HG02588 (cell line): ENCODE data around the gene ZNF804B.

Experiments used
- ATAC-seq: cut with Tn5 transposase; IDR thresholded peaks from one replicate; pipeline ENCODE4 v1.9.1; 2021; ENCODE audit warnings: mild to moderate bottlenecking, moderate library complexity; ENCODE audit not compliant: unreplicated experiment

The ZNF804B gene

GRCh38 chr7:88835147-88835728 is 75.7 kb downstream of the ZNF804B start:
- ATAC-seq, result peak; percentile 75

- ATAC-seq, result no peak
Observed at GRCh38 chr7:88842201-88842600, 82.7 kb downstream of the ZNF804B start.

- no peak for ATAC-seq
Observed at GRCh38 chr7:88845091-88845490, 85.6 kb downstream of the ZNF804B start.

GRCh38 chr7:88851220-88851619 is 91.7 kb downstream of the ZNF804B start:
- no peak for ATAC-seq

GRCh38 chr7:88859288-88859687 is 99.8 kb downstream of the ZNF804B start:
- ATAC-seq, result no peak

- no peak for ATAC-seq
Observed at GRCh38 chr7:88866265-88866863, 106.9 kb downstream of the ZNF804B start.

- ATAC-seq, result no peak
Observed at GRCh38 chr7:88867158-88867557, 107.7 kb downstream of the ZNF804B start.

- no peak for ATAC-seq
Observed at GRCh38 chr7:88868456-88868855, 109.0 kb downstream of the ZNF804B start.

GRCh38 chr7:88881136-88881535 is 121.6 kb downstream of the ZNF804B start:
- no peak for ATAC-seq

- ATAC-seq, result no peak
Observed at GRCh38 chr7:88885131-88885530, 125.6 kb downstream of the ZNF804B start.

GRCh38 chr7:88888684-88889083 is 129.2 kb downstream of the ZNF804B start:
- ATAC-seq, result no peak

- ATAC-seq, result no peak
Observed at GRCh38 chr7:88910516-88910915, 151.0 kb downstream of the ZNF804B start.

- ATAC-seq, result no peak
Observed at GRCh38 chr7:88912852-88913251, 153.4 kb downstream of the ZNF804B start.

- no peak for ATAC-seq
Observed at GRCh38 chr7:88915615-88916014, 156.1 kb downstream of the ZNF804B start.

- ATAC-seq, result no peak
Observed at GRCh38 chr7:88919478-88920131, 160.1 kb downstream of the ZNF804B start.

- ATAC-seq, result no peak
Observed at GRCh38 chr7:88922944-88923343, 163.4 kb downstream of the ZNF804B start.

- no peak for ATAC-seq
Observed at GRCh38 chr7:88928276-88928675, 168.8 kb downstream of the ZNF804B start.

GRCh38 chr7:88929719-88930118 is 170.2 kb downstream of the ZNF804B start:
- no peak for ATAC-seq

- ATAC-seq, result no peak
Observed at GRCh38 chr7:88933285-88933684, 173.8 kb downstream of the ZNF804B start.

GRCh38 chr7:88942815-88943501 is 183.5 kb downstream of the ZNF804B start:
- no peak for ATAC-seq

GRCh38 chr7:88951826-88952225 is 192.3 kb downstream of the ZNF804B start:
- ATAC-seq, result no peak

- no peak for ATAC-seq
Observed at GRCh38 chr7:88964418-88964817, 204.9 kb downstream of the ZNF804B start.
